PC-9 (cell line): ENCODE data around the gene SLC25A45. TPM values are rescaled to one million over a fixed set of nuclear protein-coding genes. Genes with fewer than 3 reads are reported as not detected.

ENCODE experiments used
- BruUV-seq: library from RNA; stranded (reverse); fragments of 400-500 nt; replicated peaks from 2 replicates; lab custom pipeline; 2021; lab: Mats Ljungman, UMichigan
- CTCF ChIA-PET: fragments of 300-600 bp; sonication (Branson Sonifier 250); formaldehyde crosslinking; loops from one replicate; lab custom pipeline; 2022; ENCODE audit warnings: antibody characterized with exemption; lab: Charles Lee
- POLR2A ChIA-PET: fragments of 300-600 bp; sonication (Branson Sonifier 250); formaldehyde crosslinking; loops from one replicate; lab custom pipeline; 2022; ENCODE audit warnings: antibody characterized with exemption; ENCODE audit not compliant: unreplicated experiment; lab: Charles Lee
- DNase-seq, 2 experiments: peaks; one replicate each; pipeline versions ENCODE4 v3.0.0 to v3.0.0-alpha.2; 2015 to 2022; ENCODE audit warnings: mixed read lengths in 1 of 2
- H2AFZ ChIP-seq: fragments of 200-600 bp; sonication (generic); 2 replicates; pipeline ENCODE4 v1.8.1; 2017; ENCODE audit warnings: antibody characterized with exemption
- H3F3A ChIP-seq: fragments of 200-600 bp; sonication (generic); 2 replicates; pipeline ENCODE4 v1.8.1; 2017; ENCODE audit warnings: antibody characterized with exemption, mild to moderate bottlenecking, low read depth; ENCODE audit not compliant: insufficient read depth
- H3K27ac ChIP-seq: fragments of 200-600 bp; sonication (generic); 2 replicates; pipeline ENCODE4 v1.6.1; 2016; ENCODE audit warnings: mixed run types
- H3K27me3 ChIP-seq: fragments of 200-600 bp; sonication (generic); 2 replicates; pipeline ENCODE4 v1.6.1; 2016; ENCODE audit warnings: low read depth, mixed run types; ENCODE audit not compliant: insufficient read depth
- H3K36me3 ChIP-seq: fragments of 200-600 bp; sonication (generic); 2 replicates; pipeline ENCODE4 v1.6.1; 2016; ENCODE audit warnings: low read depth, mixed run types
- H3K4me1 ChIP-seq: fragments of 200-600 bp; sonication (generic); replicated peaks from 2 replicates; pipeline ENCODE4 v1.6.1; 2016; ENCODE audit warnings: mixed run types; ENCODE audit not compliant: insufficient read depth
- H3K4me2 ChIP-seq: fragments of 200-600 bp; sonication (generic); 2 replicates; pipeline ENCODE4 v1.6.1; 2017; ENCODE audit warnings: mixed run types
- H3K4me3 ChIP-seq: fragments of 200-600 bp; sonication (generic); 2 replicates; pipeline ENCODE4 v1.6.1; 2016; ENCODE audit warnings: mixed run types
- H3K79me2 ChIP-seq: fragments of 200-600 bp; sonication (generic); 2 replicates; pipeline ENCODE4 v1.6.1; 2017; ENCODE audit warnings: low read depth, mixed run types
- H3K9me2 ChIP-seq: fragments of 200-600 bp; sonication (generic); 2 replicates; pipeline ENCODE4 v1.8.1; 2017; ENCODE audit warnings: mild to moderate bottlenecking; ENCODE audit not compliant: insufficient read depth
- H3K9me3 ChIP-seq: fragments of 200-600 bp; sonication (generic); 2 replicates; pipeline ENCODE4 v1.8.1; 2016; ENCODE audit warnings: low read depth; ENCODE audit not compliant: insufficient read depth
- H4K20me1 ChIP-seq: fragments of 200-600 bp; sonication (generic); 2 replicates; pipeline ENCODE4 v1.8.1; 2017; ENCODE audit not compliant: insufficient read depth
- CTCF ChIP-seq: fragments of 200-600 bp; sonication (generic); conservative IDR thresholded peaks from 2 replicates; pipeline ENCODE4 v1.6.1; 2017; ENCODE audit warnings: mixed run types, antibody characterized with exemption, mild to moderate bottlenecking, moderate library complexity
- EZH2 ChIP-seq: fragments of 200-600 bp; sonication (generic); IDR thresholded peaks from 2 replicates; pipeline ENCODE4 v1.8.0; 2017; ENCODE audit warnings: antibody characterized with exemption, low read depth
- intact Hi-C: fragments of 100-400 bp; cut with micrococcal nuclease; formaldehyde crosslinking; loops from one replicate; pipeline ENCODE4 v1.10.0; 2022; ENCODE audit not compliant: unreplicated experiment
- total RNA-seq: library from RNA; stranded (reverse); gene quantifications from 2 replicates; pipeline ENCODE4 v1.2.3, GENCODE V29; 2021

Gene SLC25A45
- total RNA-seq, 1 experiment from 2014 or later, result 9.8 TPM

GRCh38 chr11:65355013-65355775 lies 27.3 kb downstream of the SLC25A45 start:
- POLR2A ChIA-PET, result no interaction called here
- no TSS peak for BruUV-seq

GRCh38 chr11:65354265-65355012 lies 28.0 kb downstream of the SLC25A45 start, which contains the start of gene TIGD3:
TIGD3 (plus strand) TSS chr11:65354751; CDS start chr11:65355809, 1,058 bp downstream.
- no TSS peak for BruUV-seq
- TF ChIP-seq EZH2, result no peak
- no peak for TF ChIP-seq CTCF
- ChIA-PET CTCF (interaction anchor here (0.8 to 2.0 kb wide), 3 partner anchors 79 to 195 kb away, joined by 4 to 9 read pairs (median 8); no protein-coding TSS in a partner anchor), POLR2A (no interaction called here)
- H2AFZ ChIP-seq, result peak within 1 kb of the TSS; percentile 84
- no peak within 1 kb of the TSS for H3K27ac ChIP-seq
- intact Hi-C loops, result loop anchor here (2.0 kb wide), 1 partner anchor 38 kb away; no protein-coding TSS in a partner anchor
- no peaks in the 10 kb centered on the region for H3K79me2 ChIP-seq
- no peaks in the 10 kb centered on the region; the same call in 1 of the 2 replicates for H4K20me1 ChIP-seq
- peaks cover 43% of the 10 kb centered on the region for H3F3A ChIP-seq
- peak within 1 kb of the TSS; percentile 100 for H3K4me2 ChIP-seq
- H3K36me3 ChIP-seq, result peaks cover 7% of the 10 kb centered on the region
- H3K4me3 ChIP-seq, result peak within 1 kb of the TSS; percentile 87
- DNase-seq, result peak; percentile 88 to 99
- H3K4me1 ChIP-seq, result peaks cover 11% of the 10 kb centered on the region
- H3K9me3 ChIP-seq, result no peaks in the 10 kb centered on the region
- H3K27me3 ChIP-seq, result no peaks in the 10 kb centered on the region
- no peaks in the 10 kb centered on the region for H3K9me2 ChIP-seq

More at GRCh38 chr11:65355013-65355775, 27.3 kb downstream of the SLC25A45 start:
- Histone ChIP-seq H3K9me2 (no peaks in the 10 kb centered on the region), H3K4me1 (peaks cover 11% of the 10 kb centered on the region), H4K20me1 (no peaks in the 10 kb centered on the region; the same call in 1 of the 2 replicates), H3K4me2 (peak overlapping the region; percentile 100), H3K4me3 (peak overlapping the region; percentile 87), H3F3A (peaks cover 38% of the 10 kb centered on the region), H3K27me3 (no peaks in the 10 kb centered on the region), H3K79me2 (no peaks in the 10 kb centered on the region), H3K9me3 (no peaks in the 10 kb centered on the region), H3K27ac (no peak overlapping the region), H3K36me3 (peaks cover 7% of the 10 kb centered on the region), H2AFZ (peak overlapping the region; percentile 84)
- TF ChIP-seq CTCF (no peak), EZH2 (no peak)
- intact Hi-C loops, result loop anchor here (2.0 kb wide), 1 partner anchor 38 kb away; no protein-coding TSS in a partner anchor
- CTCF ChIA-PET, result interaction anchor here (0.6 kb wide), 1 partner anchor 155 kb away, joined by 3 read pairs; no protein-coding TSS in a partner anchor
- peak in 1 of 2 experiments; percentile 44 for DNase-seq

- ChIA-PET CTCF (interaction anchor here (0.8 to 2.0 kb wide), 3 partner anchors 79 to 195 kb away, joined by 4 to 9 read pairs (median 8); no protein-coding TSS in a partner anchor), POLR2A (interaction anchor here (0.7 kb wide), 1 partner anchor 506 kb away, joined by 5 read pairs; no protein-coding TSS in a partner anchor)
- Histone ChIP-seq H4K20me1 (no peaks in the 10 kb centered on the region; the same call in 1 of the 2 replicates), H3K36me3 (peaks cover 12% of the 10 kb centered on the region), H3K9me2 (no peaks in the 10 kb centered on the region), H3K4me2 (peak overlapping the region; percentile 100), H3K27me3 (no peaks in the 10 kb centered on the region), H3K9me3 (no peaks in the 10 kb centered on the region), H3K4me1 (peaks cover 11% of the 10 kb centered on the region), H3K4me3 (peak overlapping the region; percentile 87), H3F3A (peaks cover 49% of the 10 kb centered on the region), H2AFZ (peak overlapping the region; percentile 76), H3K79me2 (no peaks in the 10 kb centered on the region), H3K27ac (no peak overlapping the region)
- BruUV-seq, result no TSS peak
- intact Hi-C loops, result loop anchor here (2.0 kb wide), 1 partner anchor 37 kb away; no protein-coding TSS in a partner anchor
- TF ChIP-seq CTCF (no peak), EZH2 (no peak)
- no peak for DNase-seq
Observed at GRCh38 chr11:65353900-65354264, 28.6 kb downstream of the SLC25A45 start.
